IMR-90 (cell line): ENCODE measurements around the gene RNF223. TPM values are rescaled to one million over a fixed set of nuclear protein-coding genes. Genes with fewer than 3 reads are reported as not detected.

ENCODE experiments used
- ATAC-seq: fragments of 200-7000 bp; cut with Tn5 transposase; 2 replicates; pipeline ENCODE4 v1.9.1; 2020; ENCODE audit warnings: low read depth, mild to moderate bottlenecking, moderate library complexity
- BruUV-seq: library from RNA; stranded (reverse); fragments of 400-500 nt; replicated peaks from 2 replicates; lab custom pipeline; 2021; lab: Mats Ljungman, UMichigan
- CTCF ChIA-PET: fragments of 300-600 bp; formaldehyde crosslinking; extraction: SDS; loops from one replicate; lab custom pipeline; 2021; ENCODE audit warnings: antibody characterized with exemption; lab: Yijun Ruan, JAX
- POLR2A ChIA-PET: fragments of 300-600 bp; sonication (Branson Sonifier 250); formaldehyde crosslinking; loops from one replicate; lab custom pipeline; 2022; ENCODE audit warnings: antibody characterized with exemption; ENCODE audit not compliant: unreplicated experiment; lab: Charles Lee
- DNase-seq: peaks from one replicate; pipeline ENCODE4 v3.0.0; 2013
- H2AFZ ChIP-seq: replicated peaks from 2 replicates; pipeline ENCODE3; 2013; ENCODE audit warnings: low read length, mild to moderate bottlenecking; ENCODE audit not compliant: poor library complexity
- H2AK5ac ChIP-seq: 2 replicates; pipeline ENCODE4 v1.6.1; 2013; ENCODE audit warnings: low read depth, low read length, inconsistent platforms
- H2AK9ac ChIP-seq: replicated peaks from 2 replicates; pipeline ENCODE3; 2013; ENCODE audit warnings: mild to moderate bottlenecking, low read depth, low read length, moderate library complexity; ENCODE audit not compliant: poor library complexity
- H2BK120ac ChIP-seq: 2 replicates; pipeline ENCODE4 v1.6.1; 2013; ENCODE audit warnings: low read depth, low read length, inconsistent platforms
- H2BK15ac ChIP-seq: 3 replicates; pipeline ENCODE4 v1.6.1; 2013; ENCODE audit warnings: low read depth, low read length, inconsistent platforms
- H2BK20ac ChIP-seq: 2 replicates; pipeline ENCODE4 v1.6.1; 2013; ENCODE audit warnings: low read depth, mild to moderate bottlenecking, inconsistent platforms, low read length, moderate library complexity
- H2BK5ac ChIP-seq: 2 replicates; pipeline ENCODE4 v1.6.1; 2013; ENCODE audit warnings: mild to moderate bottlenecking, low read depth, low read length, inconsistent platforms; ENCODE audit not compliant: poor library complexity, severe bottlenecking
- H3K14ac ChIP-seq: replicated peaks from 2 replicates; pipeline ENCODE4 v1.6.1; 2013; ENCODE audit warnings: low read depth, low read length, inconsistent platforms
- H3K18ac ChIP-seq: 2 replicates; pipeline ENCODE4 v1.6.1; 2013; ENCODE audit warnings: low read depth, low read length, control low read depth
- H3K23ac ChIP-seq: 2 replicates; pipeline ENCODE4 v1.6.1; 2013; ENCODE audit warnings: low read depth, low read length, inconsistent platforms
- H3K27ac ChIP-seq: 2 replicates; pipeline ENCODE4 v1.5.1; 2013; ENCODE audit warnings: mild to moderate bottlenecking, control low read depth, low read length; ENCODE audit not compliant: insufficient read depth
- H3K27me3 ChIP-seq: 2 replicates; pipeline ENCODE4 v1.6.1; 2013; ENCODE audit warnings: low read length; ENCODE audit not compliant: control insufficient read depth, insufficient read depth
- H3K36me3 ChIP-seq: 2 replicates; pipeline ENCODE4 v1.6.1; 2013; ENCODE audit warnings: low read length, mixed read lengths; ENCODE audit not compliant: control insufficient read depth, insufficient read depth
- H3K4ac ChIP-seq: 2 replicates; pipeline ENCODE4 v1.6.1; 2013; ENCODE audit warnings: low read depth, low read length, inconsistent platforms
- H3K4me1 ChIP-seq: 2 replicates; pipeline ENCODE4 v1.6.1; 2013; ENCODE audit warnings: low read length, mixed read lengths; ENCODE audit not compliant: control insufficient read depth, insufficient read depth
- H3K4me2 ChIP-seq: 2 replicates; pipeline ENCODE4 v1.6.1; 2013; ENCODE audit warnings: low read depth, mild to moderate bottlenecking, control low read depth, low read length, moderate library complexity
- H3K4me3 ChIP-seq: 2 replicates; pipeline ENCODE4 v1.5.1; 2013; ENCODE audit warnings: low read depth, mild to moderate bottlenecking, control low read depth, low read length, moderate library complexity; ENCODE audit not compliant: insufficient read depth
- H3K56ac ChIP-seq: 2 replicates; pipeline ENCODE4 v1.6.1; 2013; ENCODE audit warnings: low read length, inconsistent platforms; ENCODE audit not compliant: insufficient read depth; ENCODE audit errors: extremely low read depth
- H3K79me1 ChIP-seq, 2 experiments: 2 replicates each; pipeline ENCODE4 v1.6.1; 2013; ENCODE audit warnings: low read length in 2 of 2, inconsistent platforms in 1 of 2, low read depth in 1 of 2
- H3K9ac ChIP-seq: 2 replicates; pipeline ENCODE4 v1.6.1; 2013; ENCODE audit warnings: low read depth, low read length, control low read depth
- H3K9me1 ChIP-seq: 2 replicates; pipeline ENCODE4 v1.6.1; 2013; ENCODE audit warnings: low read length, inconsistent platforms; ENCODE audit not compliant: insufficient read depth
- H3K9me3 ChIP-seq: 2 replicates; pipeline ENCODE4 v1.6.1; 2013; ENCODE audit warnings: low read length; ENCODE audit not compliant: control insufficient read depth, insufficient read depth
- H4K20me1 ChIP-seq: 2 replicates; pipeline ENCODE4 v1.6.1; 2013; ENCODE audit warnings: low read length, inconsistent platforms; ENCODE audit not compliant: insufficient read depth
- H4K5ac ChIP-seq: 2 replicates; pipeline ENCODE4 v1.6.1; 2013; ENCODE audit warnings: mild to moderate bottlenecking, low read depth, low read length, control low read depth
- H4K8ac ChIP-seq, 2 experiments: 2 replicates each; pipeline ENCODE4 v1.6.1; 2013; ENCODE audit warnings: low read depth in 2 of 2, low read length in 2 of 2, control low read depth in 1 of 2, inconsistent platforms in 1 of 2
- H4K91ac ChIP-seq: 2 replicates; pipeline ENCODE4 v1.6.1; 2013; ENCODE audit warnings: low read depth, low read length, inconsistent platforms; ENCODE audit not compliant: insufficient read depth
- BHLHE40 ChIP-seq: fragments of 150-350 bp; IDR thresholded peaks from 2 replicates; pipeline ENCODE4 v1.6.1; 2016; ENCODE audit warnings: mild to moderate bottlenecking, low read depth, low read length
- CEBPB ChIP-seq: IDR thresholded peaks from 2 replicates; pipeline ENCODE4 v1.6.1; 2012; ENCODE audit warnings: low read depth, low read length, improper control_type of control experiment
- CHD1 ChIP-seq: IDR thresholded peaks from 2 replicates; pipeline ENCODE4 v1.6.1; 2012; ENCODE audit warnings: low read depth, low read length, improper control_type of control experiment
- FOS ChIP-seq: fragments of 150-350 bp; IDR thresholded peaks from 2 replicates; pipeline ENCODE4 v1.6.1; 2016; ENCODE audit warnings: low read depth, low read length
- MXI1 ChIP-seq: IDR thresholded peaks from 2 replicates; pipeline ENCODE4 v1.6.1; 2012; ENCODE audit warnings: low read depth, mild to moderate bottlenecking, low read length, moderate library complexity, borderline replicate concordance
- RAD21 ChIP-seq: IDR thresholded peaks from 2 replicates; pipeline ENCODE4 v1.6.1; 2012; ENCODE audit warnings: low read length, improper control_type of control experiment
- RFX5 ChIP-seq: IDR thresholded peaks from 2 replicates; pipeline ENCODE4 v1.8.0; 2012; ENCODE audit warnings: low read depth, mild to moderate bottlenecking, low read length, moderate library complexity
- SMC3 ChIP-seq: fragments of 150-350 bp; IDR thresholded peaks from 2 replicates; pipeline ENCODE4 v1.6.1; 2016; ENCODE audit warnings: low read depth, mild to moderate bottlenecking, antibody characterized with exemption, low read length, moderate library complexity
- WGBS, 2 experiments: methylation state at CpG; one replicate each; pipeline versions ENCODE4 v1.1.5 to v1.1.7; 2013; ENCODE audit warnings: missing lambda C conversion rate in 2 of 2; ENCODE audit not compliant: insufficient read length in 1 of 2; ENCODE audit errors: extremely low coverage in 2 of 2; 5-methylcytosine and 5-hydroxymethylcytosine counted together
- dilution Hi-C: fragments of 300-500 bp; cut with HindIII; formaldehyde crosslinking; loops from one replicate; pipeline ENCODE4 v1.14.3; 2018; ENCODE audit warnings: low sequenced_read_pairs; ENCODE audit not compliant: unreplicated experiment
- in situ Hi-C: fragments of 300-500 bp; cut with MboI; formaldehyde crosslinking; loops from 3 replicates; pipeline ENCODE4 v1.14.3; 2019; ENCODE audit warnings: low sequenced_read_pairs, inconsistent platforms, mixed read lengths
- intact Hi-C: fragments of 100-400 bp; cut with micrococcal nuclease; formaldehyde crosslinking; loops from 2 replicates; pipeline ENCODE4 v1.10.0; 2022
- polyA plus RNA-seq, 3 experiments: library from polyadenylated mRNA; depleted of rRNA; stranded (reverse); fragments of >200 nt; gene quantifications; 2 replicates each; pipeline ENCODE4 v1.2.3, GENCODE V29; 2012; ENCODE audit warnings: low replicate concordance in 1 of 3
- total RNA-seq: library from RNA; depleted of rRNA; stranded (reverse); fragments of >200 nt; gene quantifications from 2 replicates; pipeline ENCODE4 v1.2.3, GENCODE V29; 2012
- TF ChIP-seq, protein P1 (sequence below): fragments of 150-350 bp; IDR thresholded peaks from 2 replicates; pipeline ENCODE4 v1.6.1; 2016; ENCODE audit warnings: low read depth, mild to moderate bottlenecking, low read length, moderate library complexity, borderline replicate concordance

The RNF223 gene
- total and polyA plus RNA-seq, 2 of the 4 experiments (the other 2 are of a cell fraction): not detected

DNA sequence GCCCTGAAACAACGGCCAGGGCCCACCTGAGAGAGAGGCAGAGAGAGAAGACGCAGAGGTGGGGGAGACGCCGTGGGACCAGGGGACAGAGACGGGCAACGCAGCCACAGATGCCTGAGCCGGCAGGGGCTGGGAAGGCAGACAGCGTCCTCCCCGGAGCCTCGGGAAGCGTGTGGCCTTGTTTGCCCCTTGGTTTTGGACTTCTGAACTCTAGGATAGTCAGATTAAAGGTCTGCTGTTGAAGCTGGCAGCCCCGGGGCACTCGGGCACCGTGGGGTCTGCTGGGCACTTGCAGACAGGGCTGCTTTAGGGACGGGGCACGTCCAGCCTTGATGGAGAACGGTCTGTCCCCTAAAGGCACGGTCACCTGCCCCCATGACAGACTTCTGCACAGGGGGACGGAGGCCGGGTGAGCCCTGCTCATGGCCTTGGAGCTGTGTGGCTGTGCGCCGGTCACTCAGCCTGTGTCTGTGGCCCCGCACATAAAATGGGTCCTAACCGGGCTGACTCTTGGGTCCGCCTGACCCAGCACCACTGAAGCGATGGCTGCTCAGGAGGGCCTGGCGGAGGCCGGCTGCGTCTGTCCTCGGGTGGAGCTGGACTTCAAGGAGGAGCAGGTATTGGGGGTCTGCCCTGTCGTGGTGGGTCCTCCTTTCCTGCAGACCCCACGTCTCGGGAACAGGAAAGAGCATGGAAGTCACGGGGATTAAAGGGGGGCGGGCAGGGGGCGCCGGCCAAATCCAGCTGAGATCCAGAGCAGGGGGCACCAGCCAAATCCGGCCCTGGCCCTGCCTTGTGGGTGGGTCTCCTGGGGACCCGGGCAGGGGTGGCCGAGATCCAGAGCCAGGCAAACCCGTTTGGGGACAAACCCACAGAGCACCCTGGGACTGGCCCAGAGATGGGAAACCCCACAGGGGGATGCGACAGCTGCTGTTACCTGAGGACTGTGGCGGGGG lies 9.6 kb upstream of the RNF223 start:
- no peak overlapping the region for H3K4ac ChIP-seq
- 91% methylated on average over 25 of the region's 43 CpGs; no CpG with 5 or more reads in 1 of the 2 experiments for WGBS, 2 experiments
- DNase-seq (no peak), ATAC-seq (no peak)
- no peak overlapping the region for H3K4me3 ChIP-seq
- TF ChIP-seq, protein P1, sequence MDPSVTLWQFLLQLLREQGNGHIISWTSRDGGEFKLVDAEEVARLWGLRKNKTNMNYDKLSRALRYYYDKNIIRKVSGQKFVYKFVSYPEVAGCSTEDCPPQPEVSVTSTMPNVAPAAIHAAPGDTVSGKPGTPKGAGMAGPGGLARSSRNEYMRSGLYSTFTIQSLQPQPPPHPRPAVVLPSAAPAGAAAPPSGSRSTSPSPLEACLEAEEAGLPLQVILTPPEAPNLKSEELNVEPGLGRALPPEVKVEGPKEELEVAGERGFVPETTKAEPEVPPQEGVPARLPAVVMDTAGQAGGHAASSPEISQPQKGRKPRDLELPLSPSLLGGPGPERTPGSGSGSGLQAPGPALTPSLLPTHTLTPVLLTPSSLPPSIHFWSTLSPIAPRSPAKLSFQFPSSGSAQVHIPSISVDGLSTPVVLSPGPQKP: no peak
- TF ChIP-seq CHD1 (no peak), RAD21 (no peak), MXI1 (no peak), CEBPB (no peak), FOS (no peak), RFX5 (no peak), SMC3 (no peak), BHLHE40 (no peak)
- H2BK5ac ChIP-seq: no peak overlapping the region
- peaks cover 11% of the 10 kb centered on the region for H3K4me1 ChIP-seq
- ChIA-PET POLR2A (no interaction called here), CTCF (no interaction called here)
- H4K5ac ChIP-seq: no peak overlapping the region
- no peak overlapping the region for H3K23ac ChIP-seq
- H2AFZ ChIP-seq: no peak overlapping the region
- intact Hi-C loops: no loop called here
- no peak overlapping the region for H3K56ac ChIP-seq
- H4K8ac ChIP-seq: no peak overlapping the region
- no TSS peak for BruUV-seq
- H3K9me1 ChIP-seq: no peaks in the 10 kb centered on the region
- no peak overlapping the region for H3K27ac ChIP-seq
- no peaks in the 10 kb centered on the region for H3K9me3 ChIP-seq
- no peak overlapping the region for H2BK15ac ChIP-seq
- no peak overlapping the region for H3K9ac ChIP-seq
- no peaks in the 10 kb centered on the region for H3K27me3 ChIP-seq
- no peak overlapping the region for H2BK20ac ChIP-seq
- H3K18ac ChIP-seq: no peak overlapping the region
- H2BK120ac ChIP-seq: no peak overlapping the region
- H3K14ac ChIP-seq: no peak overlapping the region
- no peak overlapping the region for H4K91ac ChIP-seq
- no peak overlapping the region for H2AK9ac ChIP-seq
- peaks cover 4% of the 10 kb centered on the region for H3K36me3 ChIP-seq
- H3K4me2 ChIP-seq: no peak overlapping the region
- no peak overlapping the region for H2AK5ac ChIP-seq
- dilution Hi-C loops: no loop called here
- H4K20me1 ChIP-seq: peaks cover 3% of the 10 kb centered on the region
- H3K79me1 ChIP-seq: no peaks in the 10 kb centered on the region
- in situ Hi-C loops: no loop called here
